GM19238 (cell line): ENCODE data around the gene S100A1.
"Not testable (repeated sequence)": the region's sequence is repeated elsewhere in the genome, so short reads cannot be mapped to it uniquely, and the experiment has no call there.

Experiments used
- DNase-seq: peaks from one replicate; pipeline ENCODE4 v3.0.0; 2011; ENCODE audit warnings: low spot score; ENCODE audit not compliant: insufficient read length

S100A1 gene

GRCh38 chr1:153652805-153653500 is 24.7 kb downstream of the S100A1 start:
- no peak for DNase-seq

GRCh38 chr1:153655333-153655732 is 27.1 kb downstream of the S100A1 start:
- no peak for DNase-seq

GRCh38 chr1:153658400-153659174 is 30.4 kb downstream of the S100A1 start, which contains the start of gene SNAPIN:
Gene SNAPIN (plus strand): TSS chr1:153658703. CDS start chr1:153658744, 41 bp downstream.
- peak; percentile 89 for DNase-seq

- DNase-seq: no peak
These were observed 30.9 kb downstream of the S100A1 start for GRCh38 chr1:153659175-153659534.

- DNase-seq: no peak
These were observed 31.4 kb downstream of the S100A1 start for GRCh38 chr1:153659656-153660055.

GRCh38 chr1:153661111-153661708 is 33.0 kb downstream of the S100A1 start:
- DNase-seq: no peak

GRCh38 chr1:153662269-153662668 is 34.0 kb downstream of the S100A1 start:
- no peak for DNase-seq

GRCh38 chr1:153663211-153663610 is 35.0 kb downstream of the S100A1 start:
- DNase-seq: no peak

GRCh38 chr1:153667439-153667838 is 39.2 kb downstream of the S100A1 start:
- DNase-seq: no peak

- not testable (repeated sequence) for DNase-seq
These were observed 40.4 kb downstream of the S100A1 start for GRCh38 chr1:153668672-153669071.

- no peak for DNase-seq
These were observed 41.4 kb downstream of the S100A1 start for GRCh38 chr1:153669606-153670005.

- DNase-seq: no peak
These were observed 42.1 kb downstream of the S100A1 start for GRCh38 chr1:153670257-153670858.

GRCh38 chr1:153670859-153671627 is 42.8 kb downstream of the S100A1 start, which contains the start of gene ILF2:
Gene ILF2 (minus strand): TSS chr1:153670993. CDS start chr1:153670922, 71 bp downstream.
- DNase-seq: peak; percentile 92

GRCh38 chr1:153671628-153672353 is 43.6 kb downstream of the S100A1 start:
- DNase-seq: not testable (repeated sequence)

GRCh38 chr1:153673511-153673910 is 45.3 kb downstream of the S100A1 start:
- no peak for DNase-seq

- DNase-seq: peak; percentile 47
These were observed 49.7 kb downstream of the S100A1 start for GRCh38 chr1:153677718-153678518.

GRCh38 chr1:153678519-153679336 is 50.5 kb downstream of the S100A1 start, which contains the start of gene NPR1:
Gene NPR1 (plus strand): TSS chr1:153678688. CDS start chr1:153679109, 421 bp downstream.
- DNase-seq: peak; percentile 35

- no peak for DNase-seq
These were observed 51.3 kb downstream of the S100A1 start for GRCh38 chr1:153679337-153680119.
